KG1 (cell line): Measurements from ENCODE around the gene SBF2.
"Not testable (repeated sequence)": the region's sequence is repeated elsewhere in the genome, so short reads cannot be mapped to it uniquely, and the experiment has no call there.

ENCODE experiments used
- DNase-seq: peaks from one replicate; lab custom pipeline; 2025; lab: John Stamatoyannopoulos, UW

The SBF2 gene

GRCh38 chr11:10064828-10065227, 229.2 kb downstream of the SBF2 start:
- no peak for DNase-seq

GRCh38 chr11:10058356-10058755, 235.7 kb downstream of the SBF2 start:
- no peak for DNase-seq

- no peak for DNase-seq
Measured at GRCh38 chr11:10051868-10052586, 242.0 kb downstream of the SBF2 start.

DNA sequence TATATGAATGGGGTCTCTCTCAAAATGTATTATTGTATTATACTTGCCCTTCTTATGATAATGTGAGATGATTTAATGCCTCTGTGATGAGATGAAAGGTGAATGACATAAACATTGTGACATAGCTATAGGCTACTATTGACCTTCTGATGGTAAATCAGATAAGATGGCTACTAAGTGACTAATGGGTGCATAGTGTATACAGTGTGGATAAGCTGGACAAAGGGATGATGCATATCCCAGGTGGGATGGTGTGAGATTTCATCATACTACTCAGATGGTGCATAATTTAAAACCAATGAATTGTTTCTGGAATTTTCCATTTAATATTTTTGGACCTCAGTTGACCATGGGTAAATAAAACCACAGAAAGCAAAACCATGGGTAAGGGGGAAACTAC, 243.5 kb downstream of the SBF2 start:
- DNase-seq = no peak

DNA sequence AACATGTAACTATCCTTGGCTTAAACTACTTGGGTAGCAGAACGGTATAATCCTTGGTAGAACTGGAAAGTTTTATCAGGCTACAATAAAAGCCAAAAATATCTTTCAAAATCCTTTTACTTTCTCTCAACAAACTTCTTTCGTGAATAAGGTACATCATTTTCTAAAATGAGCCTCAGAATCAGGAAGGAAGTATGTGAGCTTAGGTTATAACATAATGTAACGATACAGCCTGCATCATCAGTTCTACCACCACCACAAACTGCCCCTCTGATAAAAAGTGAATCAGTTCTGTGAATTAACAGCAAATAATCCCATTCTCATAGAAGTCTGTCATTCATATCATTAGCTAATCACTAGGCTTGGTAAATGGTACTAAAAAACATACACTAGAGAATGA, 244.3 kb downstream of the SBF2 start:
- no peak for DNase-seq

GRCh38 chr11:10048350-10048749, 245.7 kb downstream of the SBF2 start:
- no peak for DNase-seq

DNA sequence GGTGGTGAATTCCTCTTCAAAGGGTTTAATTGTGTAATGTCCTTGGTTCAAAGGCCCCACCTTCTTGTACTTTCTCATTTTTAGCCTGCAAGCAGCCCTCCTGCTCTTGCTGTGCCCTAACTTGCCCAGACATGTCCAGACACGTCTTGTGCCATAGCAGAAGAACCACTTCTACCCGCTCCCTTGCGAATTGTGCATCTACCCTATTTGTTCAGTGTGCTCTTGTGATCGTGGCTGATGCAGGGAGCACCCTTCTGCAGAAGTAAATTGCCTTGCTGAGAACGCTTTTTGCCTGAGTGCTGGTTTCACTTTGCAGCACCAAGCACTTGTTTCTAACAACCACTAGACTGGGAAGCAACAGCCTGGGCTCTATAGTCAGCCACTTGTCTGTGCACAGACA, 249.4 kb downstream of the SBF2 start:
- no peak for DNase-seq

DNA sequence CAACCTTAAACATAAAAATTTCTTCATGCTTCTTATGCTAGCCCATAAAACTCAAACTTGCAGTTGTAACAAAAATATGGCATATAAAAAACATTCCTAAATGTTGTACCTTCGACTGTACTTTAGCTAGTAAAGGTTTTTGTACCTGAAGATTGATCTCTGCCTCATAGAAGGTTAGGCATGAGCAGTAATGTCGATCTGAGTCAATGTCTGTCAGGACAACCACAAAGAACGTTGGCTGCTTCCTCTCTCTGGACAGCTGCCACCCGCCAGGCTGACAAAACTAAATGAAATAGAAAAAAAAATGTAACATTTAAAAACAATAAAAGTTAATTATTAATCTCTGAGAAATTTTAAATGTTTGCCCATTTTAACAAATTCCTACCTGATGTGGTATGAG, 251.3 kb downstream of the SBF2 start:
- DNase-seq = no peak

DNA sequence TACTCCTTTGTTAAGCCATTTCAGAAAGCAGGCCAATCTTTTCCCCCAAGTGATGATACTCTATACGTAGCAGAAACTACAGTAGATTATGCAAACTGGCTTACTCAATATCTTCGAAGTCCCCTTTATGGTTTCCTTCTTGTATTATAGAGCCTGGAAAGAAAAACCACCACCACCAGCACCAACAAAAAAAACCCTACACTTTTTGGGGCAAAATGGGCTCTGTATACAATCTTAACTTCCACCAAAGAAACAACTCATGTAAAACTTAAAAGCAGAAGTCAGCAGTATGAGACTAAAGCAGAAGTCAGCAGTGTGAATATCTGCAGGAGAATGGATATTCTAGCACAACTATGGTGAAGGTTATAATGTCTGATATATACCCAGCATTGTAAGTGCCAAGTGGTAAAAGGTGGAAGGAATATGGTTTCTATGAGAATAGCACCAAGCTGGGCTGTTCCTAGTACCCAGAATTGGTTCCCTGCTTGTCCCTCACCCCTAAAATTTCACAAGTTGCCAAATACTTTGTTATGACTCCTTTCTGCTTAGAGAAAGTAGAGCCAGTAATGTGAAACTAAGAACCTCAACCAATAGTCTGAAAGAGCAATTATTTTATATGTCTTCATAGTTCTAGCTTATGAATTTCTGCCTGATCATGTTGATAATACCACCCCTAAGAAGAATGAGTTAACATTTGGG, 252.1 kb downstream of the SBF2 start:
- peak; percentile 72 for DNase-seq

DNA sequence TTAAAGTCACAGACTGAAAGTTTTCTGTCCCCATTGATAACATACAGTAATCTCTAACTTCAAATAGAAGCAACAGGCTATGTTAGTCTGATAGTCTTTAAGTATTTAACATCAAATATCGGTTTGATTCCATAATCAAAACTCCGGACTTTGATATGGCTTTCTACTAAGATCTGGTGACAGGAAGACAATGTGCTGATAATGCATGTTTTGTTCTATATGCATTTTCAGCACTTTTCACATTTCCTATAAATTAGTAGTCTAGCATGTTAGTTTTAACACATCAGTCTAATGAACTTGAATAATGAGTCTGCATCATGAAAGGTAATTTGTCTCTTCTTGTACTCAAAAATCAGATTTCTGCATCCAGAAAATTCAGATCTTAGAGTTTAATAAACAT, 252.7 kb downstream of the SBF2 start:
- DNase-seq = no peak

- no peak for DNase-seq
Measured at GRCh38 chr11:10038521-10039302, 255.3 kb downstream of the SBF2 start.

GRCh38 chr11:10035932-10036331, 258.1 kb downstream of the SBF2 start:
- DNase-seq = not testable (repeated sequence)

DNA sequence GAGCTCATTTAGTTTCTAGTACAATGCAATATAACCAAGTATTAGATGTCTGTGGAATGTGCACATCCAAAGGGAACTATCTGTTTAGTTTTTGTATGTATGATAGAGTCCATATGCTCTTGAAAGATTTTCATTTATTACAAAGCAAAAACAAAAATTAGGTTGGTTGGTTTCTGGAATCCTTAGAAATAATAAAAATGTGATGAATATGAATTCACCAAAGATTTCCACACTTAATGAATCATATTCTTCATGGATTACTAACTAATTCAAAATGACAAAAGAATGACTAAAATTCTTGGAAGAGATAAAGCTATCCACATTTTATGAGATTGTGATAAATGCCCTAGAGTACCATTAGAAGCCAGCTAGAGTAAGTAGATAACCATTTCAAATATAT, 261.1 kb downstream of the SBF2 start:
- no peak for DNase-seq

GRCh38 chr11:10030122-10030490, 263.9 kb downstream of the SBF2 start:
- no peak for DNase-seq

GRCh38 chr11:10029386-10030121, 264.5 kb downstream of the SBF2 start:
- no peak for DNase-seq

- no peak for DNase-seq
Measured at GRCh38 chr11:10026514-10026913, 267.5 kb downstream of the SBF2 start.

GRCh38 chr11:10023212-10023611, 270.8 kb downstream of the SBF2 start:
- DNase-seq = no peak

DNA sequence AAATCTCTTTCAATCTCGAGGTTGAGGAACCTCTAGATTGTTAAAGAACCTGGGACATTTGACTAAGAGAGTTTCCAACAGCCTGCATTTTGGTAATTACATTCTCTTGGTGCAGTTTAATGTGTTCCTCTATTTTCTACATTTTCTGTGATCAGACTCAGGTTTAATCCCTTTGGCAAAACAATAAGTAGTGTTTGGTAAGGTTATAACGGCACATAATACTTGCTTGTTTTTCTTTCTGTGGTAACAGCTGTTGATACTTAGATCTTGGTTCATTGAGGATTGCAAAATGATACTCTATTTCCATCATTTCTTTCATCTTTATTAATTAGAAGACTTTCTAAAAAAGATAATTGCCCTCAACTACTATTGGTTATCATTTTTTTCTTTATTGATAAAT, 271.3 kb downstream of the SBF2 start:
- DNase-seq = no peak

DNA sequence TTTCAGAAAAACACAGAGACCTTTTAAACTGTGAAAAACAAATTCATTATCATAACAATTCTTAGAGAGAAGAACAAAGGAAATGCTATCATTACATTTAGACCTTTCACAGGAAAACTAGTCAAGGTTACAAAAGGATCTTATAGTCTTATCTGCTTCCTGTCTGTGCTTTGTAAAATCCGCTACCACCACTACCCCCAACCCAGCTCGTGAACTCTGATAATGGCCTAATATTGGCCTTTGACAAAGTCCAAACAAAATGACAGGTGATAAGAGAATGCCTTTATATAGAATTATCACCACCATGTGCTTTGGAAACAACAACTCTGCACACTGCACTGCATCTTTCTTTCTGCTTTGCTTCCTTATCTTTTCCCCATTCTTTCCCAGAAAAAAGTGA, 272.5 kb downstream of the SBF2 start:
- DNase-seq = no peak

DNA sequence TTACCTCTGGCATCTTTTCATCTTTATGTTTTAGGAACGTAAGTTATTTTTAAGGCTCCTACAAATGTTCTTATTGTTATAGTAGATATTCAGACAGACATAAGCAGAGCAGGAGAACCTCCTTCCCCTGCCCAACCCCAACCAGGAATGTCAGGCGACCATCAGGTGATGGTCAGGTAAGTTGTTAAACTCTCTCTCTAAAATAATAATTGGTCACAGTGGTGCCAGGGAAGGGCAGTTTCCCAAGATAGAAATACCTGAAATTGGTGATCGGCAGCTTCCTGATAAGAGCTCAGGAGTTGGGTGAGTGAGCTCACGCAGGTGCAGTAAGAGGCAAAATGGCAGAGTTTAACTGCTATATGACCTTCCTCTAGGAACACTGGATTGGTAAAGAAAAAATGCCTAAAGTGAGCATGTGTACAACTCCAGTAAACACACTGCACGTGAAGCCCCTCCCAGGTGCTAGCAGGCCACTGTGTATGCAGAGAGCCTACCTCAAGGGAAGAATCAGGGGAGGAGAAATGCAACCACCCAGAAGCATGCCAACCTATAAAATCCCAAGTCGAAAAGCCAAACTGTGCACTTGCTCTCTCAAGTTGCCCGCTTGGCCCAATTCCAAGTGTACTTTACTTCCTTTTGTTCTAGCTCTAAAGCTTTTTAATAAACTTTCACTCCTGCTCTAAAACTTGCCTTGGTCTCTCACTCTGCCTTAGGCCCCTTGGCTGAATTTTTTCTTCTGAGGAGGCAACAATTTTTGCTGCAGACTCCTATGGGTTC, 273.9 kb downstream of the SBF2 start:
- no peak for DNase-seq

DNA sequence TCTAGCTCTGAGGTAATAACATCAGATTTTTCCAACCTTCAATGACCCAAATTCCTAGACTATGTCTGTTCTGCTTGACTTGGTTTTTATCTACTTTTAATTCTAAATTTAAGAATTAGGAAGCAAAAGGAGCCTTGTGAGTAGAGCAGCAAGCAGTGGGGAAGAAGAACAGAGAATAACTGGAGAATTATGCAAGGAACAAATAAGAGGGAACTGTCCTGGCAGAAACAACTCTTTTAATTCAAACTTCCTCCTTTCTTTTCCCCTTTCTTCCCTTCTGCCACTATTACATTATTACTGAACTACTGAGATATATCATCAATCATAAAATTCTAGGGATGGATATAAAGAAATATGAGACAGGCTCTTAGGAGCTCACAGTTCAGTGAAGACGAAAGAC, 276.1 kb downstream of the SBF2 start:
- no peak for DNase-seq

- no peak for DNase-seq
Measured at GRCh38 chr11:10017050-10017449, 277.0 kb downstream of the SBF2 start.
